Tibial nerve (tissue), 4 donors: ENCODE data around the gene TNFSF13.

Source experiments
- CTCF ChIP-seq, 5 experiments: fragments of 200-600 bp in 3 of 5; fragments of 450-650 bp in 2 of 5; sonication (generic) in 3 of 5; IDR thresholded peaks; one replicate each; pipeline ENCODE4 v1.5.1; 2016 to 2019; ENCODE audit warnings: antibody characterized with exemption in 5 of 5, mild to moderate bottlenecking in 3 of 5, moderate library complexity in 2 of 5
- EP300 ChIP-seq, 2 donors: sonication (generic); formaldehyde crosslinking; IDR thresholded peaks; one replicate each; pipeline ENCODE4 v1.6.1; 2017; ENCODE audit warnings: antibody characterized with exemption in 2 of 2, mild to moderate bottlenecking in 1 of 2
- POLR2A ChIP-seq, 2 donors: fragments of 450-650 bp; IDR thresholded peaks; one replicate each; pipeline ENCODE4 v1.6.1; 2017; ENCODE audit warnings: antibody characterized with exemption in 2 of 2, mild to moderate bottlenecking in 2 of 2, moderate library complexity in 2 of 2

DNA sequence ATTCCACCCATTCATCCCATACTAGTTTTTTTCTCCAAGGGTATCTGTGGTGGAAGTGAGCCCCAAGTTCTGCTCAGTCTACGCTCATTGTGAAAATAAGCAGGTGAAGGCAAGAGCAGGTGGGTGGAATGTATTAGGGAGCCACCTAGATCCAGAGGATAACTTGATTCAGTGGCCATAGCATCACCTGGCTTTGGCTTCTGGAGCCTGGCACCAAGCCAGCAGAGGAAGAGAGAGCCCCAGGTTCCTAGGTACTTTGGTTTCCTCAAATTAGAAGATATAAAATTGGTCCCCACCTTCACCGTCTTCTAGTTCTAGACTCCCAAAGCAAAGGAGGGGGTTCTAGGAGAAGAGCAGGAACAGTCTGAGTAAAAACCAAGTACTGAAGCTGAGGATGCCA, 52.1 kb downstream of the TNFSF13 start:
- no peak for TF ChIP-seq CTCF (IDR thresholded peaks at IDR 0.05)
- no peak for TF ChIP-seq POLR2A (IDR thresholded peaks at IDR 0.05)
- no peak for TF ChIP-seq EP300 (IDR thresholded peaks at IDR 0.05)
